NCI-H2081 treated with DMSO at 0.1 percent for 48 hours (cell line): ENCODE data around the gene FNDC7.
"Not testable (repeated sequence)": the region's sequence is repeated elsewhere in the genome, so short reads cannot be mapped to it uniquely, and the experiment has no call there.

ENCODE experiments used
- DNase-seq: peaks from one replicate; lab custom pipeline; 2025; lab: John Stamatoyannopoulos, UW

The FNDC7 gene, protein sequence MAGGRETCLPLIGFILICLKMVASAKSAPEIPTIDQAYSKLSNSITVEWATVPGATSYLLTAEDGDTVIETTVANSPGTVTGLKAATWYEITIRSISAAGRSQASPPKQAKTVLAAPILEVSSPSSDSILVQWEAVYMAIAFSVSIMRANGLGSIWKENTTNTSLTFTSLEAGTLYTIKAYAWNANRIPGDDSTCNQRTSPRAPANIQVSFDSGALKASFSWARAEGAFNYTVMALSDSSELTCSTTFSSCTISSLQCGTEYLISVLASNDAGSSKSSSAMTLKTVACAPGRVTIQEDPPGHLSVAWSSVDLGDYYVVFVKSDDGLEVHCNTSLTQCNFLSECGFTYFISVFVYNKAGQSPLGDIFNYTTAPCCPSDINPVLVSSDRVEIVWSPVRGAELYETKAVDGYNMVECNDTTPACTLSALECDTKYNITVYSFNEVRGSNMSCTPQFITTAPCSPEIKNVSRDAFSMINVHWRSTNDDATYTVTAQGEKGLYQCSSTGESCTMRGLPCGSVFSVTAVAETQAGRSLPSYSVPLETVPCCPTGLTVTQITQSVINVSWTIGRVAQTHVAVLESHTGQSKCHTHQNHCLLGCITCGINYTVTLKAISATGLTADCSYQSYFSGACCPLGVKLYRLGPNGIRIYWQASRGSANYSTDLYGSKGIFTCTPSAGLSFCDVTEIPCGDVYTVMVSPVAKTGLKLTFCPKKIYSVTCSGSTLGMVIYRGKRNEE

DNA sequence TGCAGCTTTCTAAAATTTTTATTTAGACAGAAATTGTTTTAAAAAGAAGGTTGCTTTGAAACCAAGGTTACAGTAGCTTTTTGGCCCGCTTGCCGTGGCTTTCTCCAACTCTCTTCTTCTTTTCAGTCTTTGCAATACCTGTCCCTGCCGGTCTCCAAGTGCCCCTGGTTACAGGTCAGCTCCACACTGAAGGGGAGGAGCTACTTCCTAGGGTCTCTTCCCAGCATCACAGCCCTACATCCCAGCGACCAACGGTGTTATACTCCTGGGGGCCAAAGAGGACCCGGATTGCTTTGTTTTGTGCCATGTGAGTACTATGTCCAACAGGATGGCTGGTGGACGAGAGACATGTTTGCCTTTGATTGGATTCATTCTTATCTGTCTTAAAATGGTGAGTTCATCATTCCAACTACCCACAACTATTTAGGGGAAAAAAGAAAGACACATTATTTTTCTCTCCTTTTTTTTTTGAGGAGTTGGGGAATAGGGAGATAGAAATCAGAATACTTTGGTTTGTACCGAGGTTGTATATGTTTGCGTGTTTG, at the start of gene FNDC7:
TSS of gene FNDC7 (plus strand) at position 303 of the 545 bp plus-strand sequence. CDS start at position 329, 26 bp downstream.
- no peak for DNase-seq

DNA sequence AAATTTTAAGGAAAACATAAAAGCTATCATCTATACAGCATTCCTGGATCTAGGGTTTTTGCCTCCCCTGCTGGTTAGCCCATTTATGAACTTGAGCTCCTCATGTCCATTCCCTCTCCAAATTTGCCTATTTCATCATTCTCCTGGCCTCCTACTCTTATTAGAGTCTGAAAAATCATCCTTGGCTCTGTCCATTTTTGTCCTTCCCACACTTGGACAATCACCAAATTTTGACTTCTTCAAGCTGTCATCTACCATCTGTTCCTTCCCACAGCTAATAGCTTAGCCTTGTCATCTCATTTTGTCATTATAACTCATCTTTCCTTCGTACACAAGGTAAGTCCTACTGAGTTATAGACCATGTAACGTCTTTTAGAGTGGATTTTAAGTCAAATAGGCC, 49.6 kb upstream of the FNDC7 start:
- no peak for DNase-seq

DNA sequence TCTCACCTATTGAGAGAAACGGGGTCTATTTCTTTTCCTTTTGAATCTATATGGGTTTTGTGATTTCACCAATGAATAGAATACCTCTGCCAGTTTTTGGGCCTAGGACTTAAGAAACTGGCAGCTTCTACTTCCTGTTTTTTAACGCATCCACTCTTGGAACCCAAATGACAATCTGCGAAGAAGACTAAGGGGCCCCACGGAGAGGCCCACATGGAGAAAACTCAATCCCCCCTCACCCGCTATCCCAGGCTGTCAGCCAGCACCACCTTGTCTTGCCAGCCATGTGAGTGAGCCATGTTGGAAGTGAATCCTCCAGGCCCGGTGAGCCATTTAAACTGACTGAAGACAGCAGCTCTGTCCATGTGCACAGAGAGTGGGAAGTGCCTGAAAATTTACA, 48.2 kb upstream of the FNDC7 start:
- no peak for DNase-seq

DNA sequence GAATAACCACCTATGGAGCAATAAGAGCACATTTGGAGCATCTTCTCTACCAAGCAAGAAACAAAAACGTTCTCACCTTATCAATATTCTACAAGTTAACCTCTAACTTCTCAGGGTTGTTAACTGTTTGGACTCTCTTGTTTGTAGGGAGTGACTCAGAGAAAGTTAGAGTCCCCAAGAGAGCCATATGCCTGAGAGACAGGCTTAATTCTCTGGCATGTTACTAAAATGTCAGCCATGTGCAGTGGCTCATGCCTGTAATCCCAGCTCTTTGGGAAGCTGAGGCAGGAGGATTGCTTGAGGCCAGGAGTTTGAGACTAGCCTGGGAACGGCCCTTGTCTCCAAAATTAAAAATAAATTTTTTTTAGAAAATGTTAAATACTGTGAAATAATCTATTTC, 47.6 kb upstream of the FNDC7 start:
- DNase-seq, result no peak

DNA sequence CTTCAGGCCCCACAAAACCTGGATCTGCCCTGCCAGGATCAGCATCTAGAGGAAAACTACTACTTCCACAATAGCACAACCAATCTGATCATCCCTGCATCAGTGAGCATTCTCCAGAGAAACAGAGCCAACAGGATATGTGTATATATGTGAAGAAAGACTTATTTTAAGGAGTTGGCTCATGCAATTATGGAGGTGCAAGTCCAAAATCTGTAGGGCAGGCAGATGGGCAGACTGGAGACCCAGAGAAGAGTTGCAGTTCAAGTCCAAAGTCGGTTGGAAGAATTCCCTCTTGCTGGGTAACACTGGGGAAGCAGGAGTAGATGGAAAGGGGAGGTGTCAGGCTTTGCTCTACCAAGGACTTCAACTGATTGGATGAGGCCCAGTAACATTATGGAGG, 46.9 kb upstream of the FNDC7 start:
- DNase-seq, result no peak

DNA sequence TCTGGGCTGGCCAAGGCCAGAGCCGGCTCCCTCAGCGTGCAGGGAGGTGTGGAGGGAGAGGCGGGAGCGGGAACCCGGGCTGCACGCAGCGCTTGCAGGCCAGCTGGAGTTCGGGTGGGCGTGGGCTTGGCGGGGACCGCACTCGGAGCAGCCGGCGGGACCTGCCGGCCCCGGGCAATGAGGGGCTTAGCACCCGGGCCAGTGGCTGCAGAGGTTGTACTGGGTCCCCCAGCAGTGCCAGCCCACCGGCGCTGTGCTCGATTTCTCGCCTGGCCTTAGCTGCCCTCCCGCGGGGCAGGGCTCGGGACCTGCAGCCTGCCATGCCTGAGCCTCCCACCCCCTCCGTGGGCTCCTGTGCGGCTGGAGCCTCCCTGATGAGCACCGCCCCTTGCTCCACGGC, 45.3 kb upstream of the FNDC7 start:
- DNase-seq, result not testable (repeated sequence)

DNA sequence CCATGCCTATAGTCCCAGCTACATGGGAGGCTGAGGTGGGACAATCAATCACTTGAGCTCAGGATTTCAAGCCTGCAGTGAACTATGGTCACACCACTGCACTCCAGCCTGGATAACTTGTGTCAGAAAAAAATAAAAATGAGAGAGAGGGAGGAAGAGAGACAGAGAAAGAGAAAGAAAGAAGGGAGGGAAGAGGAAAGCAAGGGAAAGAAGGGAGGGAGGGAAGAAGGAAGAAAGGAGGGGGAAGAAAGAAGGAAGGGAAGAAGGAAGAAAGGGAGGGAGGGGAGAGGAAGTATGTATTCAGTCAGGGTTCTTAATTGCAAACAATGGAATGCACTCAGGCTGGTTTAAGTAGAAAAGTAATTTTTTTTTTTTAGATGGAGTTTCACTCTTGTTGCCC, 43.9 kb upstream of the FNDC7 start:
- DNase-seq, result no peak

DNA sequence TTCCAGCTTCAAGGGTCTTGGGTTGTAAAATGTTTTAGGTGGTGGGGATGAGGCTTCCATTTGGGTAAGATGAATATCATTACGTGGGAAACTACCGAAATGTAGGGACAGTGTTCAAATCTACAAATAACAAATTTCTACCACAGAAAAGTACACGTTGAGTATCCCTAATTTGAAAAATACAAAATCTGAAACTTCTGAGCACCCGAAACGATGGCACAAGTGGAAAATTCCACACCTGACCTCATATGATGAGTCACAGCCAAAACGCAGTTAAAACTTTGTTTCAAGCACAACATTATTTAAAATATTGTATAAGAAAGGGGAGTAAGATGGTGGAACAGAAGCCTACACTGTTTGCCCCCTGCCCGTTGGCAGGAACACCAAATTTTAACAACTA, 43.0 kb upstream of the FNDC7 start:
- no peak for DNase-seq

DNA sequence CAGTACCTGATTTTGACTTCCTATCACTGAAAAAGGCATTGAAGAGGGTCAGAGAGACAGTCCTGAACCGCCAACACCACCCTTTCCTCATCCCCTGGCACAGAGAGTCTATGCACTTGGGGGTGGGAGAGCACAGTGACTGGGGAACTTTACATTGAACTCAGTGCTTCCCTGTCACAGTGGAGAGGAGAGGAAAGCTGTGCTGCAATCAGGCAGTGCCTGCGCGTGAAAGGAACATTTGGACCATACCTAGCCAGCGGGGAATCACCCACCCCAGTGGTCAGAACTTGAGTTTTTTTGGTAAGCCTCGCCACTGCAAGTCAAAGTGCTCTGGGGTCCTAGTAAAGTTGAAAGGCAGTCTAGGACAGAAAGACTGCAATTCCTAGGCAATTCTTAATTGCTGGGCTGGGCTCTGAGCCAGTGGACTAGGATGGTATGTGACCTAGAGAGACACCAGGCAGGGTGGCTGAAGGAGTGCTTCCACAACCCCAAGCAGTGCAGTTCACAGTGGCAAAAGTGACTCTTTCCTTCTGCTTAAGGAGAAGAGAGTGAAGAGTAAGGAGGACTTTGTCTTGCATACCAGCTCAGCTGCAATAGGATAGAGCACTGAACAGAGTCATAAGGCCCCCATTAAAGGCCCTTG, 42.5 kb upstream of the FNDC7 start:
- DNase-seq, result no peak

DNA sequence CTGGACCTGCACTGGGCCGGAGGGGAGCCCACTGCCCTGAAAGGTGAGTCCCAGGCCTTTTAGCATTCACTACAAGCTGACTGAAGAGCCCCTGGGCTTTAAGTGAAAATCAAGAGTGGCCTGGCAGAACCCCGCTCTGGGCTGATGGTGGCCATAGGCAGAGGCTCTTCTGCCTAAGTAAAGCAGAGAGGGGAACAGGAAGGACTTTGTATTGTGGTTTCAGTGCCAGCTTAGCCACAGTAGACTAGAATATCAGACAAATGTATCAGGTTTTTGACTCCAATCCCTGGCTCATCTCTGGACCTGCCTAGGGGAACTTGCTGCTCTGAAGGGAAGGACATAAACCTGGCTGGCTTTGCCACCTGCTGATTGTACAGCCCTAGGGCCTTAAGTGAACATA, 41.6 kb upstream of the FNDC7 start:
- DNase-seq, result no peak

DNA sequence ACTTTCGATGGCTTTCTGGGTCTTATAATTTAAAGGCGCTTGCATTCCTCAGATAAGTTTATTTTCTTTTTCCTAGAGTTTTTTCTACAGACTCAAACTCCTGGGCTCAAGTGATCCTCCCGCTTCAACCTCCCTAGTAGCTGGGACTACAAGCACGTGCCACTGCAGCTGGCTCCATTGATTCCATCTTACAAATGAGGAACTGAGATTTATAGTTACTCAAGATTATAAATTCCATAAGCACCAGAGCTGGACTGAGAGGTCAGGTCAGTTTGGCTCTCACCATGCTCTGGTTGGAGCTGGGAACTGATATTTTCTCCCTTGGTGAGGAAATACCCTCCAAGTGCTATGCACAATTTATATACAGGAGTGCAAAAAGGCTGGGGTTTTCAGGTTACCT, 34.0 kb upstream of the FNDC7 start:
- no peak for DNase-seq

DNA sequence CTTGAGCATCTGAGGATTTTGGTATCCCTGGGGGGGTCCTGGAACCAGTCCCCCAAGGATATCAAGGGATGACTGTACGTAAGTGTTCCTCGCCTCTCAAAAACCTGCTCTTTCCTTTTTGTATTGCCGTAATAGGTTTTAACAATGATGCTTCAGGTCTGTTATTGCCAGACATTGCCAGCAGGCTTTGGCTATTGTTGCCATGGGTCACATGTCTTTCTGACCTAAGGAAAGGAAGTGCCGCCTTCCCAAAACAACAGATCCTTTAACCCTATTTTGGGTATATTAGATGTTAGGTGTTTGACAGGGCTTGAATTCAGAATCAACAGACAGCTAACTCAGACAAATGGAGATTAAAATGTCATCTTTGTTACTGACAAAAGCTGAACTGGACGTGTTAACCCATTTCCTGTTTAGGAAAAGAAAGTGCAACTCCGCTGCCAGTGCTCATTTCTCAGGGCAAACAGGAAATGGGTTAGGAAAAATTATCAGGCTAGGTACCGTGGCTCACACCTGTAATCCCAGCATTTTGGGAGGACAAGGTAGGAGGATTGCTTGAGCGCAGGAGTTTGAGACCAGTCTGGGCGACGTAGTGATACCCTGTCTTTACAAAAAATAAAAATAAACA, 33.0 kb upstream of the FNDC7 start:
- DNase-seq, result no peak

DNA sequence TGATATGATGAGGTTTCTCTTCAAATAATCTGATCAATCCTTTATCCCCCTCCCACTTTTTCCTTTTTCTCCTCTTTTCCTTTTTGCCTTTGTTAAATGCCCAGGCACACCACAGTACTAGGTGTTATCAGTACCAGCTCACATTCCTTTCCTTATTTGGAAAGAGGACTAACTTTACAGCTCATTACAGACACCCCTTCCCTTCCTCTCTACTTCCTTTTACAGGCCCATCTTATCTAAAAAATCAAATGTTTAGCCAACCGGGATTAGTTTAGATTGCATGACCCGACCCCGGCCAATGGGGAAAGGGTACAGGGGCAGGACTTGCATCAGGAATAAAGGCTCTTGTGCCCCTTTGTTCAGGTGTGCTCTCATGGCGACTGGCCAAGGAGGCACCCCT, 31.0 kb upstream of the FNDC7 start:
- not testable (repeated sequence) for DNase-seq

DNA sequence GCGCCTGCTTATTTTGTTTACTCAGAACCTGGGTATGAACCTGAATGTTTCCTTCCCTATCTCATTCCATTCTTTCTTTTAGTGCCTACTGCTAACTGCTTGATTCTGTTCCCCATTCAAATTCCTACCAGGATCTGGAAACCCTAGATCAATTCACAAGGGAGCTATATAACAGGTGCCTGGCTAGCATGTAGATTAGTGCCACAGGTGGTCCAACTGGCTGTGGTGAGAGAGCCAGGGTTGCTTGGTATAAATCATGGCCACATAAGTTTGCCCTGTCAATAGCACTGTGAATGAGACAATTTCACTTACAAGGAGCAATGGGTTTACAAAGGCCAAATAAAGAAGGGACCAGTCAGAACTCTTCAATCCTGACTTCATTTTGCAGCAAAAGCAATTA, 27.2 kb upstream of the FNDC7 start:
- no peak for DNase-seq

DNA sequence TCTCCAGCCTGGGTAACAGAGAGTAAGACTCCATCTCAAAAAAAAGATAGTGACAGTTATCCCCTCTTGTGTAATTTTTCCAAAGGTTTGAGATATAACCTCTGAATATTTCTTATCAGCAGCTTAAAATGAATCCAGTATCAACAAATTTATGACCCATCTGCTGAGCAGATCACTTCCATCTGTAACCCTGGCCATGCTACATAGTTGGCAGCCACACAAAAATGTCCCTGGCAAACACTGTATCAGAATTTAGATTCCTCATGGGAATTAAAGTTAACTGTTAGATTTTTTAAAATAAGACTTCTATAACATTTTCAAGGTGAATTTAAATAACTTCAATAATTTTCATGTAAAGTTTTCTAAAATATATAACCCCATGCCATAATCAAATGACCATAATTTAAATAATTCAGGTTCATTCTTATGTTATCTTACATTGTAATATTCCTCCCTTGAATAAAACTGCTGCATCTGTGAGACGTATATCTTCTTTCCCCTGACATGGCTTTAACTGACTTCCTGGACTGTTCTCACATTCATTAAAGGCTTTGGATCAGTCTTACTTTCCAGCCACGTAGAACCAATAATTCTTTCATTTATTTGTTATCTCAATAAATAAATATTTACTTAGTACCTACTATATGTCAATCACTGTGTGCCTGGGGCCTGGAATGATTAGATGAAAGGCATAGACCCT, 25.9 kb upstream of the FNDC7 start:
- no peak for DNase-seq

DNA sequence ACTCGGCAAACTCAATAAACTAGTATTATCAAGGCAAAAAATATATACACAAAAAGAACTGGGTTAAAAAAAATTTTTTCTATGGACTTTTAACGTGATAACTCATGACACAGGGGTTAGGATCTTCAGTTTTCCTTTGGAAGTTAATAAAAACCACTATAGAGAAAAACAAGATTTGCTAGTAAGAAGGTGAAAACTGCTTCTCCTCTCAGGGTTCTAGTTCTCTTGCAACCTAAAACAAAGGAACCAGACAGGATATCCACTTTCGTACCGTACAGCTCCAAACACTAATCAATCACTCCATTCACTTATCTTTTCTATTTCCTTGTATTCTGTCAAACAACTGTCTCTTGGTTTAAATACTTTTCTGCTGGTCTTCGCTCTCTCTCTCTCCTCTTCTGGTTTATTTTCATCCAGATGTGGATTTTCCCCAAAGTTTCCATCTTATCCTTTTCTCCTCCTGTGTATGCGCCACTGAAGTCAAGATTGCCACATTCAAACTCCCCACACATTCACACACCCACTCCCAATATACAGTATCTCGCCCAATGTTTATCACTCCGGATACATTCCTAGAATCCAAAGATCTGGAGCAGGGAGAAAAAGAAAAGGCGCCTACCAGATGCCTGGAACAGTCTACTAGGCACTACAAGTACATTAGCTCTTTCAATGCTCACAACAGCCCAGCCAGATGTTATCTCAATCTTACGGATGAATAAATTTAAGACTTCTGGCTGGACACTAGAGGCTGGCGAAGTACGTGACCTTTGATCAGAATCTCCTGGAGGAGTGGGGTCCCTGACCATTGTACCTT, 21.4 kb upstream of the FNDC7 start:
- DNase-seq, result no peak

DNA sequence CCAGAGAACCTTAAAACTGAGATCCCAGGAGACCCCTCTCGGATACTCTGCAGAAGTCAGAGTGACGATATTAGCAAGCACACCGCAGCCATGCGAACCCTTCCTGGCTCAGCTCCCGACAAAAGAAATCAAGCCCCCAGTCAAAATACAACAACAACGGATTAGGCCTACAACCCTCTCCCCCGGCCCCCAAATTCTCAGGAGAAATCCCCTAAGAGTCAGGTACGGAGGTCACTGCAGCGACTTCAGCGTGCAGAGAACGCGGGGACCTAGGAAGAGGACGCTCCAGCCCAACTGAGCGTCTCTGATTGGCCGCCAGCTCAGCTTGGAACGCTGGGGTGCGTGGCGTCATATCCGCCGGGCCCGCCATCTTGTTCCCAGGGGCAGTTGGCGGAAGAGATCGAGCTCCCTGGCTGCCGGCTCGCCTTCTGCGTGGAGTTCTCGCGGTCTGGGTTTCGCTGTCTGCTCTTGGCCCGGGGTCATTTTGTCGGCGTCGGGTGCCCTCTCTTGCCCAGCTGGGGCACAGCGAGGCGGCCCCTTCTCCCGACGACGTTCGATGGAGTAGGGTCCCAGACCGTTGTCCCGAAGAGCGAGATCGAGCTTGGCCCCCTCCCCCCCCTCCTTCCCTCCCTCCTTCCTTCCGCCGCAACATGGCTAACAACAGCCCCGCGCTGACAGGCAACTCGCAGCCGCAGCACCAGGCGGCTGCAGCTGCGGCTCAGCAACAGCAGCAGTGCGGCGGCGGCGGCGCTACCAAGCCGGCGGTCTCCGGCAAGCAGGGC, 20.6 kb upstream of the FNDC7 start, which contains the start of gene PRPF38B:
TSS of gene PRPF38B (plus strand) at position 369 of the 782 bp plus-strand sequence. CDS start at position 651, 282 bp downstream.
- DNase-seq, result no peak

DNA sequence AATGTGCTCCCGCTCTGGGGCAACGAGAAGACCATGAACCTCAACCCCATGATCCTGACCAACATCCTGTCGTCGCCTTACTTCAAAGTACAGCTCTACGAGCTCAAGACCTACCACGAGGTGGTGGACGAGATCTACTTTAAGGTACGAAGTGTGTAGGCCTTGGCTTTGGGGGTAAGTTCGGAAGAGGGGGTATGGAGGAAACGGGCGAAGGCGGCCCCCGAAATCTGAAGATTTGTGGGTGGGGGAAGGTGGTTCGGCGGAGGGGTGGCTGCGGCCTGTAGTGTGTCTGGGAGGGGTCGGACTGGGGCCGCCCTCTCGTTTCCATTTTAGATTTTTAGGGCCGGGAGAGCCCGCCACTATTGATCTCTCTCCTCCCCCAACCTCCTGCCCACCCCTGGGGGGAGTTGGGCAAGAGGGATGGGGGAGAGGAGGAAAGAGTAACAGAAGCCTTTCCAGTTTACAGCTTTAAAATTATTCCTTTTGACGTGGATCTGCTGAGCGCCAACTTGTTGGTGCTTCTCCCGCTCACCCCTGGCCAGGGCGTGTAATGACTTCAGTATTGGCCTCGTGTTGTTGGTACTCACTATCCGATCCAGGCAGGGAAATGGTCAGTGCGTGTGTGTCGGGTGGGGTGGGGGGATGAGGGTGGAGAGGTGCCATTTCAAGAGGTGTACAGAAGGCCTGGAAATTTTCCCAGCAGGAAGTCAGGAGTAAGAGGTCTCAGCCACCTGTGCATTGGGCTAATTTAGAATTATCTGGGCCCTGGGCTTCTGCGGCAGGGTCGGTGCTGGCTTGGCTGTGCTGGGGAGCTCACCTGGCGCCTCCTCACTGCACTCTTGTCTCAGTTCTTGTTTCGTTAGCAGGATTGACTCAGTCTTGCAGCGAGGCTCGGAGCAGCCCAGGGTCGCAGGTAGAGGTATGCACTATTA, 19.7 kb upstream of the FNDC7 start:
- no peak for DNase-seq

DNA sequence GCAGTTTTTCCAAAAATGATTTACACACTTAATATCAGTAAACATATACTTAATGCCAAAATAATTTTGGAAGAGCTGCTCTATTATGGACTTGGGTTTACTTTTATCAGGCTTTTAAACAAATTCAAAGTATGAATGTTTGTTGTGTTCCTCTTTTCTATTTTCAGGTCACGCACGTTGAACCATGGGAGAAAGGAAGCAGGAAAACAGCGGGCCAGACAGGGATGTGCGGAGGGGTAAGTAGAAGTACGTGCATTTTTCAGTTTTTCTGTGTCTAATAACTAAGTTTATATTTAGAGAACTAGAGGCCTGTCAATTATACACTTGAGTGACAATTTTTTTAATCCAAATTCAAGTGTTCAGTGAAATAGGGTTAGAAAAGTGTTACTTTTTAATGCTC, 17.2 kb upstream of the FNDC7 start:
- no peak for DNase-seq
